Neural cell (in vitro differentiated cells): Measurements from ENCODE around the gene CACNA2D1. TPM values are rescaled to one million over a fixed set of nuclear protein-coding genes. Genes with fewer than 3 reads are reported as not detected.

Experiments
- H2AFZ ChIP-seq: fragments of 200-600, 300-800 bp; sonication (generic), shearing (Covaris generic); 2 replicates; pipeline ENCODE4 v1.6.0; 2014; ENCODE audit warnings: low read depth, mild to moderate bottlenecking, antibody characterized with exemption, low read length, moderate library complexity
- H3F3A ChIP-seq: fragments of 200-600 bp; shearing (Covaris generic); 2 replicates; pipeline ENCODE4 v1.6.1; 2016; ENCODE audit warnings: mild to moderate bottlenecking, moderate library complexity, mixed read lengths, antibody characterized with exemption, low read length; ENCODE audit not compliant: insufficient read depth, poor library complexity, severe bottlenecking
- H3K27ac ChIP-seq: fragments of 200-600, 300-800 bp; sonication (generic), shearing (Covaris generic); 2 replicates; pipeline ENCODE4 v1.5.1; 2014; ENCODE audit warnings: mild to moderate bottlenecking, low read length, moderate library complexity
- H3K27me3 ChIP-seq: fragments of 300-800, 200-600 bp; sonication (generic), shearing (Covaris generic); 2 replicates; pipeline ENCODE4 v1.6.0; 2014; ENCODE audit warnings: mild to moderate bottlenecking, low read depth, low read length, moderate library complexity; ENCODE audit not compliant: insufficient read depth
- H3K36me3 ChIP-seq: fragments of 300-800, 200-600 bp; sonication (generic), shearing (Covaris generic); 2 replicates; pipeline ENCODE4 v1.5.1; 2014; ENCODE audit warnings: mild to moderate bottlenecking, antibody characterized with exemption, low read length, moderate library complexity; ENCODE audit not compliant: insufficient read depth
- H3K4me2 ChIP-seq: fragments of 300-800, 200-600 bp; sonication (generic), shearing (Covaris generic); 2 replicates; pipeline ENCODE4 v1.6.0; 2014; ENCODE audit warnings: mild to moderate bottlenecking, low read length
- H3K4me3 ChIP-seq: fragments of 300-800, 200-600 bp; sonication (generic), shearing (Covaris generic); 2 replicates; pipeline ENCODE4 v1.5.1; 2014; ENCODE audit warnings: mild to moderate bottlenecking, low read length, moderate library complexity
- H3K79me2 ChIP-seq: fragments of 200-600 bp; shearing (Covaris generic); replicated peaks from 2 replicates; pipeline ENCODE4 v1.6.0; 2014; ENCODE audit warnings: mild to moderate bottlenecking, low read length, moderate library complexity; ENCODE audit not compliant: insufficient read depth
- H3K9ac ChIP-seq: fragments of 300-800, 200-600 bp; sonication (generic), shearing (Covaris generic); 2 replicates; pipeline ENCODE4 v1.6.1; 2016; ENCODE audit warnings: mild to moderate bottlenecking, low read length, mixed read lengths
- H3K9me2 ChIP-seq: fragments of 200-600 bp; shearing (Covaris generic); 2 replicates; pipeline ENCODE4 v1.6.1; 2016; ENCODE audit warnings: mild to moderate bottlenecking, low read length, mixed read lengths; ENCODE audit not compliant: insufficient read depth
- H3K9me3 ChIP-seq: fragments of 200-600, 300-800 bp; sonication (generic), shearing (Covaris generic); 2 replicates; pipeline ENCODE4 v1.6.1; 2016; ENCODE audit warnings: mild to moderate bottlenecking, mixed run types, low read length, moderate library complexity, mixed read lengths
- H4K20me1 ChIP-seq: fragments of 200-600 bp; shearing (Covaris generic); 2 replicates; pipeline ENCODE4 v1.6.1; 2016; ENCODE audit warnings: mild to moderate bottlenecking, mixed run types; ENCODE audit not compliant: insufficient read depth
- CTCF ChIP-seq: fragments of 450-650 bp; IDR thresholded peaks from 2 replicates; pipeline ENCODE4 v1.5.1; 2014; ENCODE audit warnings: antibody characterized with exemption, mild to moderate bottlenecking, moderate library complexity; ENCODE audit not compliant: poor library complexity, severe bottlenecking
- EP300 ChIP-seq: fragments of 450-650 bp; conservative IDR thresholded peaks from 2 replicates; pipeline ENCODE4 v1.6.1; 2014; ENCODE audit warnings: antibody characterized with exemption, mild to moderate bottlenecking, moderate library complexity; ENCODE audit not compliant: poor library complexity, severe bottlenecking
- EZH2 ChIP-seq: fragments of 200-600, 300-800 bp; shearing (Covaris generic), sonication (generic); IDR thresholded peaks from 2 replicates; pipeline ENCODE4 v1.6.1; 2014; ENCODE audit warnings: antibody characterized with exemption, low read length, borderline replicate concordance, mild to moderate bottlenecking; ENCODE audit not compliant: insufficient read depth, poor library complexity, severe bottlenecking
- MXI1 ChIP-seq: fragments of 450-650 bp; conservative IDR thresholded peaks from 2 replicates; pipeline ENCODE4 v1.6.1; 2014; ENCODE audit warnings: antibody characterized with exemption, mild to moderate bottlenecking; ENCODE audit not compliant: poor library complexity, severe bottlenecking
- POLR2AphosphoS5 ChIP-seq: IDR thresholded peaks from 2 replicates; pipeline ENCODE4 v1.6.1; 2012
- RAD21 ChIP-seq: fragments of 450-650 bp; conservative IDR thresholded peaks from 2 replicates; pipeline ENCODE4 v1.6.1; 2014; ENCODE audit warnings: antibody characterized with exemption, mild to moderate bottlenecking, moderate library complexity
- REST ChIP-seq: IDR thresholded peaks from 2 replicates; pipeline ENCODE4 v1.6.1; 2012; ENCODE audit warnings: borderline replicate concordance
- SMC3 ChIP-seq: fragments of 450-650 bp; conservative IDR thresholded peaks from 2 replicates; pipeline ENCODE4 v1.6.1; 2014; ENCODE audit warnings: antibody characterized with exemption, mild to moderate bottlenecking, moderate library complexity; ENCODE audit not compliant: poor library complexity
- TAF1 ChIP-seq: IDR thresholded peaks from 2 replicates; pipeline ENCODE4 v1.6.1; 2012; ENCODE audit warnings: low read depth
- polyA plus RNA-seq: library from polyadenylated mRNA; depleted of rRNA; stranded (reverse); fragments of >200 nt; gene quantifications from 2 replicates; pipeline ENCODE4 v1.2.3, GENCODE V29; 2014

CACNA2D1 gene
- polyA plus RNA-seq, 1 donor from 2014 or later, result 7.0 TPM

- no peaks in the 10 kb centered on the region for H3K9me3 ChIP-seq
- no peaks in the 10 kb centered on the region for H3K36me3 ChIP-seq
- no peak overlapping the region for H3K27ac ChIP-seq
- H2AFZ ChIP-seq, result no peak overlapping the region
- no peaks in the 10 kb centered on the region for H3K9me2 ChIP-seq
- no peak overlapping the region for H3K4me3 ChIP-seq
- no peak for TF ChIP-seq CTCF
- TF ChIP-seq EP300, result no peak
- TF ChIP-seq MXI1, result no peak
- no peak for TF ChIP-seq SMC3
- no peak for TF ChIP-seq TAF1
- no peak for TF ChIP-seq RAD21
- TF ChIP-seq POLR2AphosphoS5, result no peak
- TF ChIP-seq REST, result no peak
- TF ChIP-seq EZH2, result no peak
- no peak overlapping the region for H3K4me2 ChIP-seq
- no peaks in the 10 kb centered on the region for H3K79me2 ChIP-seq
- no peaks in the 10 kb centered on the region for H3F3A ChIP-seq
- H3K9ac ChIP-seq, result no peak overlapping the region
- H3K27me3 ChIP-seq, result no peaks in the 10 kb centered on the region
- H4K20me1 ChIP-seq, result no peaks in the 10 kb centered on the region
These were observed 97.7 kb downstream of the CACNA2D1 start for GRCh38 chr7:82345886-82346285.

GRCh38 chr7:82343716-82344115, 99.9 kb downstream of the CACNA2D1 start:
- H3K4me2 ChIP-seq, result no peak overlapping the region
- H3K9ac ChIP-seq, result no peak overlapping the region
- no peak overlapping the region for H2AFZ ChIP-seq
- no peaks in the 10 kb centered on the region for H3K36me3 ChIP-seq
- H3K9me3 ChIP-seq, result no peaks in the 10 kb centered on the region
- H3K9me2 ChIP-seq, result no peaks in the 10 kb centered on the region
- no peaks in the 10 kb centered on the region for H3K27me3 ChIP-seq
- no peaks in the 10 kb centered on the region for H3F3A ChIP-seq
- H3K27ac ChIP-seq, result no peak overlapping the region
- TF ChIP-seq EZH2 (no peak), TAF1 (no peak), MXI1 (no peak), REST (no peak), CTCF (no peak), SMC3 (no peak), EP300 (no peak), RAD21 (no peak), POLR2AphosphoS5 (no peak)
- H4K20me1 ChIP-seq, result no peaks in the 10 kb centered on the region
- no peaks in the 10 kb centered on the region for H3K79me2 ChIP-seq
- no peak overlapping the region for H3K4me3 ChIP-seq
